Nephron progenitor cell (in vitro differentiated cells): Measurements from ENCODE around the gene NHS.

ENCODE experiments used
- DNase-seq: peaks from one replicate; pipeline ENCODE4 v3.0.0; 2021
- H3K27ac Mint-ChIP-seq: 2 replicates; pipeline ENCODE4 v1.8.0; 2021; ENCODE audit warnings: mild to moderate bottlenecking, moderate library complexity, mixed read lengths
- H3K27me3 Mint-ChIP-seq: 2 replicates; pipeline ENCODE4 v1.8.0; 2021; ENCODE audit warnings: mild to moderate bottlenecking, low read depth, mixed read lengths; ENCODE audit not compliant: poor library complexity
- H3K36me3 Mint-ChIP-seq: 2 replicates; pipeline ENCODE4 v1.8.0; 2021; ENCODE audit warnings: low read depth, mixed read lengths
- H3K4me1 Mint-ChIP-seq: 2 replicates; pipeline ENCODE4 v1.8.0; 2021; ENCODE audit warnings: mixed read lengths
- H3K4me3 Mint-ChIP-seq: 2 replicates; pipeline ENCODE4 v1.8.0; 2021; ENCODE audit warnings: mild to moderate bottlenecking, moderate library complexity, mixed read lengths
- H3K9me3 Mint-ChIP-seq: 2 replicates; pipeline ENCODE4 v1.8.0; 2021; ENCODE audit warnings: mild to moderate bottlenecking, moderate library complexity, mixed read lengths
- CTCF ChIP-seq: fragments of 200-600 bp; sonication (generic); IDR thresholded peaks from 2 replicates; pipeline ENCODE4 v1.5.0; 2021; ENCODE audit warnings: antibody characterized with exemption

The NHS gene

GRCh38 chrX:17414839-17415238 is 39.8 kb downstream of the NHS start:
- H3K27me3 Mint-ChIP-seq: peaks cover 2% of the 10 kb centered on the region
- peaks cover 62% of the 10 kb centered on the region for H3K4me1 Mint-ChIP-seq
- no peaks in the 10 kb centered on the region for H3K36me3 Mint-ChIP-seq
- TF ChIP-seq CTCF: no peak
- H3K9me3 Mint-ChIP-seq: no peaks in the 10 kb centered on the region
- H3K4me3 Mint-ChIP-seq: peak overlapping the region; percentile 16
- H3K27ac Mint-ChIP-seq: peak overlapping the region; percentile 7
- DNase-seq: peak; percentile 30

GRCh38 chrX:17415242-17415810 is 40.3 kb downstream of the NHS start:
- peaks cover 57% of the 10 kb centered on the region for H3K4me1 Mint-ChIP-seq
- no peak for TF ChIP-seq CTCF
- no peaks in the 10 kb centered on the region for H3K9me3 Mint-ChIP-seq
- H3K36me3 Mint-ChIP-seq: peaks cover 4% of the 10 kb centered on the region
- H3K27ac Mint-ChIP-seq: no peak overlapping the region
- no peak for DNase-seq
- peak overlapping the region; percentile 16 for H3K4me3 Mint-ChIP-seq
- peaks cover 2% of the 10 kb centered on the region for H3K27me3 Mint-ChIP-seq

GRCh38 chrX:17417372-17417771 is 42.4 kb downstream of the NHS start:
- peaks cover 2% of the 10 kb centered on the region for H3K27me3 Mint-ChIP-seq
- H3K9me3 Mint-ChIP-seq: no peaks in the 10 kb centered on the region
- peaks cover 45% of the 10 kb centered on the region for H3K4me1 Mint-ChIP-seq
- no peak for TF ChIP-seq CTCF
- peaks cover 6% of the 10 kb centered on the region for H3K36me3 Mint-ChIP-seq
- no peak overlapping the region for H3K4me3 Mint-ChIP-seq
- no peak overlapping the region for H3K27ac Mint-ChIP-seq
- no peak for DNase-seq

GRCh38 chrX:17425136-17425535 is 50.1 kb downstream of the NHS start:
- H3K36me3 Mint-ChIP-seq: peaks cover 4% of the 10 kb centered on the region
- H3K4me3 Mint-ChIP-seq: no peak overlapping the region
- no peak overlapping the region for H3K27ac Mint-ChIP-seq
- TF ChIP-seq CTCF: no peak
- H3K27me3 Mint-ChIP-seq: peaks cover 4% of the 10 kb centered on the region
- peaks cover 6% of the 10 kb centered on the region for H3K4me1 Mint-ChIP-seq
- no peaks in the 10 kb centered on the region for H3K9me3 Mint-ChIP-seq
- no peak for DNase-seq

GRCh38 chrX:17425551-17425950 is 50.6 kb downstream of the NHS start:
- H3K27ac Mint-ChIP-seq: no peak overlapping the region
- peaks cover 4% of the 10 kb centered on the region for H3K27me3 Mint-ChIP-seq
- no peak for DNase-seq
- TF ChIP-seq CTCF: no peak
- H3K9me3 Mint-ChIP-seq: peaks cover 2% of the 10 kb centered on the region
- H3K36me3 Mint-ChIP-seq: peaks cover 3% of the 10 kb centered on the region
- no peak overlapping the region for H3K4me3 Mint-ChIP-seq
- peaks cover 6% of the 10 kb centered on the region for H3K4me1 Mint-ChIP-seq

- peaks cover 4% of the 10 kb centered on the region for H3K36me3 Mint-ChIP-seq
- peaks cover 39% of the 10 kb centered on the region for H3K4me1 Mint-ChIP-seq
- no peak overlapping the region for H3K4me3 Mint-ChIP-seq
- no peak overlapping the region for H3K27ac Mint-ChIP-seq
- DNase-seq: no peak
- no peak for TF ChIP-seq CTCF
- no peaks in the 10 kb centered on the region for H3K27me3 Mint-ChIP-seq
- peaks cover 9% of the 10 kb centered on the region for H3K9me3 Mint-ChIP-seq
Measured at GRCh38 chrX:17431171-17431570, 56.2 kb downstream of the NHS start.
